HepG2 (cell line): ENCODE results near the gene SF1. TPM values are rescaled to one million over a fixed set of nuclear protein-coding genes. Genes with fewer than 3 reads are reported as not detected.

Experiments
- ATAC-seq: fragments of 200-7000 bp; cut with Tn5 transposase; 3 replicates; pipeline ENCODE4 v1.9.1; 2020; ENCODE audit warnings: mild to moderate bottlenecking, moderate library complexity
- BruUV-seq: library from RNA; stranded (reverse); fragments of 400-500 nt; replicated peaks from 2 replicates; lab custom pipeline; 2021; lab: Mats Ljungman, UMichigan
- CTCF ChIA-PET: fragments of 300-600 bp; formaldehyde crosslinking; extraction: SDS; loops from one replicate; lab custom pipeline; 2021; ENCODE audit warnings: low total read pairs, inconsistent platforms, low intra/inter-chr PET ratio; lab: Yijun Ruan, JAX
- POLR2A ChIA-PET: fragments of 350-600 bp; sonication (Branson Sonifier 250); formaldehyde crosslinking; loops from one replicate; lab custom pipeline; 2020; ENCODE audit warnings: antibody characterized with exemption, inconsistent platforms; lab: Yijun Ruan, JAX
- DNase-seq: peaks from one replicate; pipeline ENCODE4 v3.0.0-alpha.2; 2015; ENCODE audit warnings: low spot score
- FAIRE-seq: peaks from 3 replicates; lab custom pipeline; 2011; peaks lifted over from hg19 to GRCh38; lab: Jason Lieb, UNC
- H2AFZ ChIP-seq: one replicate; pipeline ENCODE4 v1.6.1; 2011; ENCODE audit warnings: low read length, inconsistent platforms
- H3K27ac ChIP-seq: fragments of 300-600 bp; 3 replicates; pipeline ENCODE4 v1.8.0; 2011; ENCODE audit warnings: mixed run types, mild to moderate bottlenecking, mixed read lengths, low read length, inconsistent platforms; ENCODE audit not compliant: insufficient read depth; ENCODE audit errors: extremely low read length
- H3K27me3 ChIP-seq, 2 experiments: fragments of 200-600 bp in 1 of 2; 2 replicates in 1 of 2; 3 replicates in 1 of 2; pipeline versions ENCODE4 v1.6.0 to v1.8.0; 2011; ENCODE audit warnings: low read length in 2 of 2, mild to moderate bottlenecking in 2 of 2, moderate library complexity in 2 of 2, inconsistent platforms in 1 of 2; ENCODE audit not compliant: insufficient read depth in 2 of 2, control insufficient read depth in 1 of 2
- H3K36me3 ChIP-seq, 2 experiments: fragments of 200-600 bp in 1 of 2; replicated peaks in 1 of 2; 2 replicates in 1 of 2; 3 replicates in 1 of 2; pipeline versions ENCODE4 v1.5.1 to v1.8.0; 2011; ENCODE audit warnings: low read length in 2 of 2, inconsistent platforms in 1 of 2; ENCODE audit not compliant: insufficient read depth in 2 of 2, control insufficient read depth in 1 of 2
- H3K4me1 ChIP-seq: 2 replicates; pipeline ENCODE4 v1.5.1; 2012; ENCODE audit warnings: low read length, inconsistent platforms; ENCODE audit not compliant: insufficient read depth
- H3K4me2 ChIP-seq: 2 replicates; pipeline ENCODE4 v1.6.0; 2011; ENCODE audit warnings: low read depth, low read length, inconsistent platforms
- H3K4me3 ChIP-seq, 3 experiments: fragments of 200-600 bp in 1 of 3; sonication (generic), shearing (Covaris generic) in 1 of 3; replicated peaks in 1 of 3; 2 replicates each; pipeline ENCODE4 v1.5.1; 2011 to 2016; ENCODE audit warnings: low read length in 3 of 3, inconsistent platforms in 2 of 3, low read depth in 2 of 3, mild to moderate bottlenecking in 2 of 3, control low read depth in 1 of 3, mixed read lengths in 1 of 3; ENCODE audit not compliant: insufficient read depth in 1 of 3
- H3K79me2 ChIP-seq: one replicate; pipeline ENCODE4 v1.6.1; 2011; ENCODE audit warnings: low read length, inconsistent platforms; ENCODE audit not compliant: insufficient read depth
- H3K9ac ChIP-seq: 2 replicates; pipeline ENCODE4 v1.6.0; 2011; ENCODE audit warnings: mild to moderate bottlenecking, low read depth, low read length, inconsistent platforms; ENCODE audit not compliant: insufficient read depth
- H3K9me3 ChIP-seq: 2 replicates; pipeline ENCODE4 v1.5.1; 2012; ENCODE audit warnings: mild to moderate bottlenecking, low read length
- H4K20me1 ChIP-seq: 2 replicates; pipeline ENCODE4 v1.6.0; 2011; ENCODE audit warnings: inconsistent platforms, mild to moderate bottlenecking, low read length, moderate library complexity; ENCODE audit not compliant: insufficient read depth
- ATF6 ChIP-seq: sonication (generic); formaldehyde crosslinking; conservative IDR thresholded peaks from 2 replicates; pipeline ENCODE4 v1.4.0; 2020; ENCODE audit warnings: missing genetic modification reagents
- CBX2 ChIP-seq, 2 experiments: fragments of 200-600 bp in 1 of 2; sonication (generic); formaldehyde crosslinking in 1 of 2; IDR thresholded peaks; 2 replicates each; pipeline versions ENCODE4 v1.7.0 to v1.8.1; 2018 to 2022; ENCODE audit warnings: low read depth in 2 of 2, low read length in 1 of 2, mild to moderate bottlenecking in 1 of 2, missing genetic modification reagents in 1 of 2
- CENPX ChIP-seq: sonication (generic); formaldehyde crosslinking; IDR thresholded peaks from 2 replicates; pipeline ENCODE4 v1.9.0; 2021; ENCODE audit warnings: mild to moderate bottlenecking, missing genetic modification reagents, moderate library complexity
- FOXK2 ChIP-seq: fragments of 450-650 bp; IDR thresholded peaks from 2 replicates; pipeline ENCODE4 v1.6.1; 2016
- HNF4A ChIP-seq: sonication (generic); formaldehyde crosslinking; IDR thresholded peaks from 2 replicates; pipeline ENCODE4 v1.4.0; 2020; ENCODE audit warnings: missing genetic modification reagents
- MTERF4 ChIP-seq: sonication (generic); formaldehyde crosslinking; IDR thresholded peaks from 2 replicates; pipeline ENCODE4 v1.8.0; 2023; ENCODE audit warnings: mild to moderate bottlenecking, missing genetic modification reagents
- NCOR1 ChIP-seq: fragments of 200-600 bp; sonication (generic); IDR thresholded peaks from 2 replicates; pipeline ENCODE4 v1.7.0; 2017; ENCODE audit warnings: antibody characterized with exemption, low read length, borderline replicate concordance
- PHF5A ChIP-seq: IDR thresholded peaks from one replicate; pipeline ENCODE4 v1.6.1; 2018; ENCODE audit warnings: low read depth, missing genetic modification reagents; ENCODE audit not compliant: unreplicated experiment
- REXO4 ChIP-seq: sonication (generic); formaldehyde crosslinking; IDR thresholded peaks from 2 replicates; pipeline ENCODE4 v1.8.0; 2022; ENCODE audit warnings: missing genetic modification reagents, mild to moderate bottlenecking, borderline replicate concordance
- ZFP36L2 ChIP-seq: sonication (generic); formaldehyde crosslinking; IDR thresholded peaks from 2 replicates; pipeline ENCODE4 v1.4.0; 2020; ENCODE audit warnings: missing genetic modification reagents
- ZNF10 ChIP-seq: sonication (generic); formaldehyde crosslinking; IDR thresholded peaks from 2 replicates; pipeline ENCODE4 v1.4.0; 2020; ENCODE audit warnings: mild to moderate bottlenecking, low read depth, missing genetic modification reagents, borderline replicate concordance
- ZNF232 ChIP-seq: sonication (generic); formaldehyde crosslinking; IDR thresholded peaks from 2 replicates; pipeline ENCODE4 v1.4.0; 2020; ENCODE audit warnings: missing genetic modification reagents, borderline replicate concordance
- ZNF337 ChIP-seq: sonication (generic); formaldehyde crosslinking; IDR thresholded peaks from 2 replicates; pipeline ENCODE4 v1.5.1; 2020; ENCODE audit warnings: missing genetic modification reagents, low read depth, mild to moderate bottlenecking, borderline replicate concordance
- ZNF775 ChIP-seq: sonication (generic); formaldehyde crosslinking; IDR thresholded peaks from 2 replicates; pipeline ENCODE4 v1.4.0; 2020; ENCODE audit warnings: missing genetic modification reagents, mild to moderate bottlenecking, moderate library complexity, borderline replicate concordance
- WGBS: methylation state at CpG from one replicate; pipeline ENCODE4 v1.1.6; 2017; ENCODE audit warnings: low lambda C conversion rate; 5-methylcytosine and 5-hydroxymethylcytosine counted together
- in situ Hi-C: cut with HindIII; loops from 2 replicates; pipeline ENCODE4 v1.10.0; 2017; ENCODE audit warnings: low pct_unique_long_range_greater_than_20kb; ENCODE audit not compliant: extremely low pct_ligation_motif_present
- intact Hi-C: fragments of 100-400 bp; cut with micrococcal nuclease; formaldehyde crosslinking; loops from one replicate; pipeline ENCODE4 v1.10.0; 2022; ENCODE audit not compliant: unreplicated experiment
- polyA plus RNA-seq, 8 experiments: library from polyadenylated mRNA; depleted of rRNA in 3 of 8; stranded (reverse) in 7 of 8; unstranded in 1 of 8; fragments of >200 nt; fragmentation: Illumina TruSeq in 4 of 8; extraction: Trizol in 4 of 8; gene quantifications; 2 replicates each; pipeline versions ENCODE4 v1.2.1 to v1.2.3, GENCODE V29; 2011 to 2016; ENCODE audit warnings: low read depth in 4 of 8, missing spikeins in 1 of 8, mixed read lengths in 1 of 8; ENCODE audit not compliant: insufficient read depth in 1 of 8
- total RNA-seq, 5 experiments: library from RNA; depleted of rRNA; stranded (reverse); fragments of >200 nt; fragmentation: Illumina TruSeq; extraction: Trizol; gene quantifications; 2 replicates each; pipeline ENCODE4 v1.2.3, GENCODE V29; 2016; ENCODE audit warnings: low read depth in 1 of 5
- TF ChIP-seq, protein P1 (sequence below), 2 experiments: sonication (generic) in 1 of 2; formaldehyde crosslinking in 1 of 2; IDR thresholded peaks; 2 replicates each; pipeline versions ENCODE4 v1.5.1 to v1.6.1; 2011 to 2020; ENCODE audit warnings: borderline replicate concordance in 1 of 2, low read depth in 1 of 2, low read length in 1 of 2, mild to moderate bottlenecking in 1 of 2, missing genetic modification reagents in 1 of 2, moderate library complexity in 1 of 2
- TF ChIP-seq, protein P2 (sequence below): sonication (generic); formaldehyde crosslinking; IDR thresholded peaks from 2 replicates; pipeline ENCODE4 v1.4.0; 2020; ENCODE audit warnings: missing genetic modification reagents

The SF1 gene
- total and polyA plus RNA-seq, 2 of the 13 experiments (the other 11 are each of a cell fraction or from before 2014, with no cell fraction given) = 55.5 to 70.4 TPM

DNA sequence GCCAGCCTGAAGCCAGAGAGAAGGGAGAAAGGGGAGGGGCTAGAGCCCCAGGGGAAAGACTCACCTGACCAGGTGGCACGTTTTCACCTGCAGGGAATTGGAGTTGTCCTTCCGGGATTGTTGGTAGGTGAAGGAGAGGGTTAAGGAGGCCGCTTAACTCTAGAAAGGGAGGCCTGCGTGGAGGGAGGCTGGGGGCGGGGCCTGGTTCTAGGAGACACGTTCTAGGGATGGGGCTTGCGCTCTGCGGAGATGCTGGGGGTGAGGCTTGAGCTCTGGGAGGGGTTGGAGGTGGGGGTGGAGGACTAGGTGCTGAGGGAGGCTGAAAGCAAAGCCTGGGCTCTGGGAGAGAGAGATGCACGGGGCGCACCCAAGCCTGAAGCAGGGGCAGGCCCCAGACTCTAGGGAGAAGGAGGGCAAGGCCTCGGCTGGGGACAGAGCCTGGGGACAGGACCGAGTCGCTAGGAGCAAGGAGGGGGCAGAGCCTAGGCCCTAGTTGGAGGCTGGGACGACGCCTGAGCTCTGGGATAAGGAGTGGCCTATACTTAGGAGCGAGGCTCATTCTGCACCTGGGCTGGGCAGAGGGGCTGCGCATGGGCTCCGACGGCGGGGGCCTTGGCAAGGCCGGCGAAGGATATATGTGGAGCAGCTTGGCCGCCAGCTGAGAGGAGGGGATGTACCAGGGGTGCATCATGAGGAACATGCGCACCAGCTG, 36.8 kb downstream of the SF1 start:
- no peak overlapping the region for H3K4me2 ChIP-seq
- no peak overlapping the region for H2AFZ ChIP-seq
- H3K9me3 ChIP-seq = no peaks in the 10 kb centered on the region
- no peaks in the 10 kb centered on the region for H3K79me2 ChIP-seq
- no peak overlapping the region for H3K9ac ChIP-seq
- no peaks in the 10 kb centered on the region for H3K36me3 ChIP-seq
- H3K27ac ChIP-seq = no peak overlapping the region
- in situ Hi-C loops (no loop called here), intact Hi-C loops (no loop called here)
- FAIRE-seq (no peak), ATAC-seq (no peak), DNase-seq (no peak)
- ChIA-PET CTCF (interaction anchor here (2.8 kb wide), 1 partner anchor 53 kb away, joined by 23 read pairs; no protein-coding TSS in a partner anchor), POLR2A (no interaction called here)
- WGBS = 63% methylated on average over 19 of the region's 24 CpGs
- H3K4me3 ChIP-seq = no peak overlapping the region; a peak in 1 of 6 replicates
- H4K20me1 ChIP-seq = 0 out of 2 replicates have a peak, but pooled peaks cover 3% of the 10 kb centered on the region
- H3K27me3 ChIP-seq = peaks cover 13 to 69% of the 10 kb centered on the region in 2 experiments
- peaks cover 26% of the 10 kb centered on the region for H3K4me1 ChIP-seq
- BruUV-seq = no TSS peak
- no peak for TF ChIP-seq CENPX (CRISPR knock-in tag)
- no peak for TF ChIP-seq ZNF232 (CRISPR knock-in tag)
- TF ChIP-seq FOXK2 = no peak
- no peak for TF ChIP-seq REXO4 (CRISPR knock-in tag)
- TF ChIP-seq ZNF10 (CRISPR knock-in tag) = no peak
- TF ChIP-seq HNF4A (CRISPR knock-in tag) = no peak
- TF ChIP-seq, protein P1, sequence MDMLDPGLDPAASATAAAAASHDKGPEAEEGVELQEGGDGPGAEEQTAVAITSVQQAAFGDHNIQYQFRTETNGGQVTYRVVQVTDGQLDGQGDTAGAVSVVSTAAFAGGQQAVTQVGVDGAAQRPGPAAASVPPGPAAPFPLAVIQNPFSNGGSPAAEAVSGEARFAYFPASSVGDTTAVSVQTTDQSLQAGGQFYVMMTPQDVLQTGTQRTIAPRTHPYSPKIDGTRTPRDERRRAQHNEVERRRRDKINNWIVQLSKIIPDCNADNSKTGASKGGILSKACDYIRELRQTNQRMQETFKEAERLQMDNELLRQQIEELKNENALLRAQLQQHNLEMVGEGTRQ (IDR thresholded peaks at IDR 0.05; ENCODE audit: low read depth, low read length) = no peak
- TF ChIP-seq, protein P1 (CRISPR knock-in tag; IDR thresholded peaks at IDR 0.05; ENCODE audit: borderline replicate concordance) = no peak
- no peak for TF ChIP-seq NCOR1
- no peak for TF ChIP-seq ZNF775 (CRISPR knock-in tag)
- TF ChIP-seq ZNF337 (CRISPR knock-in tag) = no peak
- TF ChIP-seq ZFP36L2 = no peak
- TF ChIP-seq MTERF4 (CRISPR knock-in tag) = no peak
- TF ChIP-seq, protein P2, sequence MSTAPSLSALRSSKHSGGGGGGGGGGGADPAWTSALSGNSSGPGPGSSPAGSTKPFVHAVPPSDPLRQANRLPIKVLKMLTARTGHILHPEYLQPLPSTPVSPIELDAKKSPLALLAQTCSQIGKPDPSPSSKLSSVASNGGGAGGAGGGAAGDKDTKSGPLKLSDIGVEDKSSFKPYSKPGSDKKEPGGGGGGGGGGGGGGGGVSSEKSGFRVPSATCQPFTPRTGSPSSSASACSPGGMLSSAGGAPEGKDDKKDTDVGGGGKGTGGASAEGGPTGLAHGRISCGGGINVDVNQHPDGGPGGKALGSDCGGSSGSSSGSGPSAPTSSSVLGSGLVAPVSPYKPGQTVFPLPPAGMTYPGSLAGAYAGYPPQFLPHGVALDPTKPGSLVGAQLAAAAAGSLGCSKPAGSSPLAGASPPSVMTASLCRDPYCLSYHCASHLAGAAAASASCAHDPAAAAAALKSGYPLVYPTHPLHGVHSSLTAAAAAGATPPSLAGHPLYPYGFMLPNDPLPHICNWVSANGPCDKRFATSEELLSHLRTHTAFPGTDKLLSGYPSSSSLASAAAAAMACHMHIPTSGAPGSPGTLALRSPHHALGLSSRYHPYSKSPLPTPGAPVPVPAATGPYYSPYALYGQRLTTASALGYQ (CRISPR knock-in tag) = no peak
- TF ChIP-seq CBX2 (IDR thresholded peaks at IDR 0.05; ENCODE audit: low read depth, low read length) = no peak
- no peak for TF ChIP-seq CBX2 (CRISPR knock-in tag; IDR thresholded peaks at IDR 0.05; ENCODE audit: low read depth)
- TF ChIP-seq PHF5A (CRISPR knock-in tag) = no peak
- no peak for TF ChIP-seq ATF6 (CRISPR knock-in tag)
